Tibial nerve (tissue), 4 donors: ENCODE measurements around the gene FSTL4.

Experiments used
- EP300 ChIP-seq, 2 donors: sonication (generic); formaldehyde crosslinking; IDR thresholded peaks; one replicate each; pipeline ENCODE4 v1.6.1; 2017; ENCODE audit warnings: antibody characterized with exemption in 2 of 2, mild to moderate bottlenecking in 1 of 2
- POLR2A ChIP-seq, 2 donors: fragments of 450-650 bp; IDR thresholded peaks; one replicate each; pipeline ENCODE4 v1.6.1; 2017; ENCODE audit warnings: antibody characterized with exemption in 2 of 2, mild to moderate bottlenecking in 2 of 2, moderate library complexity in 2 of 2
- TF ChIP-seq, protein P1 (sequence below), 5 experiments: fragments of 200-600 bp in 3 of 5; fragments of 450-650 bp in 2 of 5; sonication (generic) in 3 of 5; IDR thresholded peaks; one replicate each; pipeline ENCODE4 v1.5.1; 2016 to 2019; ENCODE audit warnings: antibody characterized with exemption in 5 of 5, mild to moderate bottlenecking in 3 of 5, moderate library complexity in 2 of 5

DNA sequence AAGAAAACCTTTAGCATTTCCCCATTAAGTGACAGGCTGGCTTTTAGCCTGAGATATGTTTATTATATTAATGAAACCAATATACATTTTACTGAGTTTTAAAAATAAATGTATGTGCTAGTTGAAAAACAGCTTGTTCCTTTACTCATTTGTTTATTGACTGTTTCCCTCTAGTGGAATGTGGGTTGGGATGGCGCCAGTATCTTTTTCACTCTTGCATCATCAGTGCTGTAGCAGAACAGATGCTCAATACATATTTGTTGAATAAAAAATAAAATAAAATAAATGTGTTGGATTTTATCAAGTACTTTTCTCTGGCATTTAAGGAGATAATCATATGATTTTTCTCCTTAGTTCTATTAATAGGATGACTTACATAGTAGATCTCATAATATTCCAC lies 43.0 kb downstream of the FSTL4 start:
- TF ChIP-seq POLR2A (IDR thresholded peaks at IDR 0.05) (no peak), EP300 (IDR thresholded peaks at IDR 0.05) (no peak)
- TF ChIP-seq, protein P1, sequence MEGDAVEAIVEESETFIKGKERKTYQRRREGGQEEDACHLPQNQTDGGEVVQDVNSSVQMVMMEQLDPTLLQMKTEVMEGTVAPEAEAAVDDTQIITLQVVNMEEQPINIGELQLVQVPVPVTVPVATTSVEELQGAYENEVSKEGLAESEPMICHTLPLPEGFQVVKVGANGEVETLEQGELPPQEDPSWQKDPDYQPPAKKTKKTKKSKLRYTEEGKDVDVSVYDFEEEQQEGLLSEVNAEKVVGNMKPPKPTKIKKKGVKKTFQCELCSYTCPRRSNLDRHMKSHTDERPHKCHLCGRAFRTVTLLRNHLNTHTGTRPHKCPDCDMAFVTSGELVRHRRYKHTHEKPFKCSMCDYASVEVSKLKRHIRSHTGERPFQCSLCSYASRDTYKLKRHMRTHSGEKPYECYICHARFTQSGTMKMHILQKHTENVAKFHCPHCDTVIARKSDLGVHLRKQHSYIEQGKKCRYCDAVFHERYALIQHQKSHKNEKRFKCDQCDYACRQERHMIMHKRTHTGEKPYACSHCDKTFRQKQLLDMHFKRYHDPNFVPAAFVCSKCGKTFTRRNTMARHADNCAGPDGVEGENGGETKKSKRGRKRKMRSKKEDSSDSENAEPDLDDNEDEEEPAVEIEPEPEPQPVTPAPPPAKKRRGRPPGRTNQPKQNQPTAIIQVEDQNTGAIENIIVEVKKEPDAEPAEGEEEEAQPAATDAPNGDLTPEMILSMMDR (IDR thresholded peaks at IDR 0.05) = no peak
